Fibroblast of mammary gland (primary cell): ENCODE data around the gene MAGI2.

Experiments
- DNase-seq: peaks from one replicate; pipeline ENCODE4 v3.0.0-alpha.2; 2010; ENCODE audit warnings: low read depth
- H3K4me3 ChIP-seq: 2 replicates; pipeline ENCODE4 v1.5.1; 2011; ENCODE audit warnings: low read depth, mild to moderate bottlenecking, low read length, moderate library complexity; ENCODE audit not compliant: control insufficient read depth
- TF ChIP-seq, protein P1 (sequence below): conservative IDR thresholded peaks from 2 replicates; pipeline ENCODE4 v1.5.1; 2011; ENCODE audit warnings: low read depth, low read length, inconsistent platforms; ENCODE audit not compliant: control insufficient read depth, insufficient read depth

Gene MAGI2

DNA sequence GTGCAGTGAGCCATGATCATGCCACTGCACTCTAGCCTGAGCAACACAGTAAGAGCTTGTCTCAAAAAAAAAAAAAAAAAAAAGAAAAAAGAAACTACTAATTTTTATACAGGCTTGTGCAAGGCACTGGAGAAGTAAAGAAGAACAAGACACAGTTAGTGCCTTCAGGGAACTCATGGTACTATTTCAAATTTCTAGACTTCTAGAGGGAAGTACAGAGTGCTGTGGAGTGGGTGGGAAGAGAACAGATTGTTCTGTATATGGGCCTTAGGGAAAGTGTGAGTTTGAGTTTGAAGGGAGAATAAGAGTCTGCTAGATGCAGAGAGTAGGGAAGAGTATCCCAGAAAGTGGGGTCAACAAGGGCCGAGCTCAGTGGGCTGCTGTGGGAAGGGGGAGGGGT is 1420.1 kb downstream of the MAGI2 start:
- no peak overlapping the region for H3K4me3 ChIP-seq
- TF ChIP-seq, protein P1, sequence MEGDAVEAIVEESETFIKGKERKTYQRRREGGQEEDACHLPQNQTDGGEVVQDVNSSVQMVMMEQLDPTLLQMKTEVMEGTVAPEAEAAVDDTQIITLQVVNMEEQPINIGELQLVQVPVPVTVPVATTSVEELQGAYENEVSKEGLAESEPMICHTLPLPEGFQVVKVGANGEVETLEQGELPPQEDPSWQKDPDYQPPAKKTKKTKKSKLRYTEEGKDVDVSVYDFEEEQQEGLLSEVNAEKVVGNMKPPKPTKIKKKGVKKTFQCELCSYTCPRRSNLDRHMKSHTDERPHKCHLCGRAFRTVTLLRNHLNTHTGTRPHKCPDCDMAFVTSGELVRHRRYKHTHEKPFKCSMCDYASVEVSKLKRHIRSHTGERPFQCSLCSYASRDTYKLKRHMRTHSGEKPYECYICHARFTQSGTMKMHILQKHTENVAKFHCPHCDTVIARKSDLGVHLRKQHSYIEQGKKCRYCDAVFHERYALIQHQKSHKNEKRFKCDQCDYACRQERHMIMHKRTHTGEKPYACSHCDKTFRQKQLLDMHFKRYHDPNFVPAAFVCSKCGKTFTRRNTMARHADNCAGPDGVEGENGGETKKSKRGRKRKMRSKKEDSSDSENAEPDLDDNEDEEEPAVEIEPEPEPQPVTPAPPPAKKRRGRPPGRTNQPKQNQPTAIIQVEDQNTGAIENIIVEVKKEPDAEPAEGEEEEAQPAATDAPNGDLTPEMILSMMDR = no peak
- no peak for DNase-seq

DNA sequence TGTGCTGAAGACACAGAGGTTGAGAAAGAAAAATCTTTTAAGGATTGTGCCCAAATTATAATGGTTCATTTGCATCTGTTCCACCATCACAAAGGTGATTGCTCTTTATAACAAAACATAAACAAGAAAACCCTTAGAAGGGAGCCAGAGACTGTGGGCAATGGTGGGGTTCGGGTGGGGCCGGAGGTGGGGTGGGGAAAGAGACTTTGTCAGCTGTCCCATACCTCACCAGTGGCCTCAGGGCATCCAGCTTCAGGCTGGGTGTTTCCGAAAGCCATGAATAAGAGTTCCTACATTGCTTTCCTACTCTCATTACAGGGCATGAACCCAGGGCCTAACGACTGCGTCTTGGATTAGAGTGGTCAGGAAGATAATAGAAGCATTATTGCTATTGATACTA is 1427.0 kb downstream of the MAGI2 start:
- no peak overlapping the region for H3K4me3 ChIP-seq
- DNase-seq = no peak
- TF ChIP-seq, protein P1 = no peak

DNA sequence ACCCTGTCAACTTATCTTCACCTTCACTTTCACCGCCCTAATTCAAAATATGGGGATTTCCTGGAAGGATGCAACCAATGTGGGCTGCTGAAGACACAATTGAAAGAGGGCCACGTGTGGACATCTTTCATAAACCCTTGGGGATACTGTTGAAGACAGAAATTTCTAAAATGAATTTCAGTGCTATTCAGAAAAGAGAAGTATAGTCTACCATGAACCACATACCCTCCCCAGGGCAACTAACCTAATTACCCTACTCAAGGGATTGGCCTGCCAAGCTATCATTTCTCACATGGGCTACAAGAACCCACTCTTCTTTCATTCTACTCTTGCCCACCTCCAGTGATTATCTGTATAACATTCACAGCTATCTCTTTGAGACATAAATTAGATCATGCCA is 1428.9 kb downstream of the MAGI2 start:
- no peak overlapping the region for H3K4me3 ChIP-seq
- no peak for DNase-seq

DNA sequence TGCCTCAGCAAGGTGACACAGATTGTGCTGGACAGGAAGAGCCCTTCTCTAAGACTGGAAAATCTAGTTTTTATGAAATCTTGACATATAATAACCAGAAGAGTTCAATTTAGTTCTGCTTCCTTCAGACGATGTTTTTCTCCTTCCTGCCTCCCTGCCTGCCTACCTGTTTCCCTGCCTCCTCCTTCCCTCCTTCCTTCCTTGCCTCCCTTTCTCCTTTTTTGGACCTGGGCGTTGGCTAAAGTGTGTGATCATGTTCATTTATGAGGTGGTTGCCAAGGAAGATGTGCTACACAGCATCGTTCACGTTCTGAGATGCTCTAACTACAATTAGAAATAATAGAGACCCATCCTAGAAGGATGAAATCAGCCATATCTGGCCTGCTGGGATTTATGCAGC is 1430.3 kb downstream of the MAGI2 start:
- TF ChIP-seq, protein P1 = no peak
- no peak for DNase-seq
- no peak overlapping the region for H3K4me3 ChIP-seq

More for the DNA sequence above, 1428.9 kb downstream of the MAGI2 start:
- TF ChIP-seq, protein P1 = no peak

DNA sequence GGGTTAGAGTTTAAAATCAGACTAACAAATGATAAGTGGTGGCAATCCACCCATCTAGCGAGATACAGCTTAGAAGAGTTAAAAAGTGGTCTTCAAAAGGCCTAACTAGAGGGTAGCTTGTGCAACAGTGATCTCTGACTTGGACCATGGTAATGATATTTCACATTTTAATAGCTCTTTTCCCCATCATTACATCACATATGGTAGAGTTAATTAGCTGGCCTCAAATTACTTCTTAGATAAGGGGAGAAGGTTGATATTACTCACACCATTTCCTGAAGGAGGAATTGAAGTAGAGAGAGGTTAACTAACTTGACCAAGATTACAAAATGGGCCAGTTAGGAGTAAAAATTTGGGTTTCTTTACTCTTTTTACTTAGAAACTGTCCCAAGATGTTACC is 1431.3 kb downstream of the MAGI2 start:
- H3K4me3 ChIP-seq = no peak overlapping the region
- TF ChIP-seq, protein P1 = no peak
- DNase-seq = no peak

DNA sequence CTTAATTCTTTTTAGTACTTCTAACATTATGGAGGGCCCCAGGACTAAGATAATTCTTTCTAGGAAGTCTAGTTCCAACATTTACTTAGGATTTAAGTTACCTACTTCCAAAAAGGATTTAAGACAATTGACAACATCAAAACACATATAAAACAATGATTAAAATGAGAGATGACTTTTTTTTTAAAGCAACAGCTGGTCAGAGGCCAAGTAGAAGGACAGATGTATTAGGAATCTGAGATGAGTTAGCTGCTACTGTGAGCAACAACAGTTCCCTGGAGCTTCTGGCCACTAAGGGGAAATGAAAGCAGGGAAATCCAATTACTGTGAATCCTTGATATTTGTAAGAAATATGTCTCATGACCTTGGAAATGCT is 1432.6 kb downstream of the MAGI2 start:
- TF ChIP-seq, protein P1 = no peak
- H3K4me3 ChIP-seq = no peak overlapping the region
- peak; percentile 16 for DNase-seq

DNA sequence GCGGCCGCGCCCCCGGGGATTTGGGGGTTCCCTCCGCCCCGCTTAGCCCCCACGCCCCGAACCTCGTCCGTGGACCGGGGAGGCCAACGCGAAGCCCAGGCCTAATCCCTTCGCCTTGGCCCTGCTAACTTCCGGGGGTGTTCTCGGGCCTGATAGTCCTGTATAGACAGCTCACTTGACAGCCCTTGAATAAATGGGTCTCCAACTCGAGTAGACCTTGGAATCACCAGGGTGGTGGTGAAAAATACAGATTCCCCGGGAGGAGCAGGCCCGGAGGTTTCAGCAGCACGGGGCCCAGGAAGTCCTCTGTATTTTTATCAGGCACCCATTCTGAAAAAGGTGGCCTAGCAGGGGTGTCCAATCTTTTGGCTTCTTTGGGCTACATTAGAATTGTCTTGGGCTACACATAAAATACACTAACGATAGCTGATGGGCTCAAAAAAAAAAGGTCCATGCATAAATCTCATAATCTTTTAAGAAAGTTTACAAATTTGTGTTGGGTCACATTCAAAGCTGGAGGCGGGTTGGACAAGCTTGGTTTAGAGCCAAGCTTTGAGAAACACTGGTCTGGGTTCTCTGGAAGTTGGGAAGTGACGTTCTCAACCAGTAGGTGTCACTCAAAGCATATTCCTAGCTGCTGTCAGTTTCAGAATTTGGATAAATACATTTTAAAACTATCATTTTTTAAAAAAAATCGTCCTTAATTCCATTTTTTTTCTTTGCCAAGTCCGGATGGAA is 1433.2 kb downstream of the MAGI2 start:
- DNase-seq = peak; percentile 89
- H3K4me3 ChIP-seq = peak overlapping the region; percentile 61
- TF ChIP-seq, protein P1 = peak; percentile 56
